Fibroblast of pulmonary artery (primary cell): ENCODE measurements around the gene DDX10.

Source experiments
- DNase-seq: peaks from one replicate; pipeline ENCODE4 v3.0.0-alpha.2; 2010; ENCODE audit warnings: low read depth
- H3K4me3 ChIP-seq: replicated peaks from 2 replicates; pipeline ENCODE4 v1.5.1; 2011; ENCODE audit warnings: low read depth, mild to moderate bottlenecking, control low read depth, low read length, moderate library complexity
- TF ChIP-seq, protein P1 (sequence below): IDR thresholded peaks from 2 replicates; pipeline ENCODE4 v1.5.1; 2011; ENCODE audit warnings: mild to moderate bottlenecking, control low read depth, low read length, inconsistent platforms; ENCODE audit errors: missing control alignments

Gene DDX10

DNA sequence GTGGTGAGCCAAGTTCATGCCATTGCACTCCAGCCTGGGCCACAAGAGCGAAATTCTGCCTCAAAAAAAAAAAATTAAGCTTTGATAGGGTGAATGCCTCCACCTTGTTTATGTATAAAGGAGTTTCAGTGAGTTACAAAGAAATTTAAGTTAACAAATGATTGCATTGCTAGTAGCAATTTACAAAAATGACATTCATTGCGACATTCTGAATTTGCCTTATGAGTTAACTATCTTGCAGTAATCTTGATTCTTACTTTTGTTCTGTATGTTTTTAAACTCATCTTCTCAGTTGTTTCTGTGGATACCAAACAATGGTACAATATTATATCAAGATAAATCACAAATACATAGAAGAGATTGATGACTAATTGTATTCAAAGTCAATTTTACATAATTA, 207.0 kb downstream of the DDX10 start:
- TF ChIP-seq, protein P1, sequence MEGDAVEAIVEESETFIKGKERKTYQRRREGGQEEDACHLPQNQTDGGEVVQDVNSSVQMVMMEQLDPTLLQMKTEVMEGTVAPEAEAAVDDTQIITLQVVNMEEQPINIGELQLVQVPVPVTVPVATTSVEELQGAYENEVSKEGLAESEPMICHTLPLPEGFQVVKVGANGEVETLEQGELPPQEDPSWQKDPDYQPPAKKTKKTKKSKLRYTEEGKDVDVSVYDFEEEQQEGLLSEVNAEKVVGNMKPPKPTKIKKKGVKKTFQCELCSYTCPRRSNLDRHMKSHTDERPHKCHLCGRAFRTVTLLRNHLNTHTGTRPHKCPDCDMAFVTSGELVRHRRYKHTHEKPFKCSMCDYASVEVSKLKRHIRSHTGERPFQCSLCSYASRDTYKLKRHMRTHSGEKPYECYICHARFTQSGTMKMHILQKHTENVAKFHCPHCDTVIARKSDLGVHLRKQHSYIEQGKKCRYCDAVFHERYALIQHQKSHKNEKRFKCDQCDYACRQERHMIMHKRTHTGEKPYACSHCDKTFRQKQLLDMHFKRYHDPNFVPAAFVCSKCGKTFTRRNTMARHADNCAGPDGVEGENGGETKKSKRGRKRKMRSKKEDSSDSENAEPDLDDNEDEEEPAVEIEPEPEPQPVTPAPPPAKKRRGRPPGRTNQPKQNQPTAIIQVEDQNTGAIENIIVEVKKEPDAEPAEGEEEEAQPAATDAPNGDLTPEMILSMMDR = no peak
- no peak for DNase-seq
- no peak overlapping the region for H3K4me3 ChIP-seq

DNA sequence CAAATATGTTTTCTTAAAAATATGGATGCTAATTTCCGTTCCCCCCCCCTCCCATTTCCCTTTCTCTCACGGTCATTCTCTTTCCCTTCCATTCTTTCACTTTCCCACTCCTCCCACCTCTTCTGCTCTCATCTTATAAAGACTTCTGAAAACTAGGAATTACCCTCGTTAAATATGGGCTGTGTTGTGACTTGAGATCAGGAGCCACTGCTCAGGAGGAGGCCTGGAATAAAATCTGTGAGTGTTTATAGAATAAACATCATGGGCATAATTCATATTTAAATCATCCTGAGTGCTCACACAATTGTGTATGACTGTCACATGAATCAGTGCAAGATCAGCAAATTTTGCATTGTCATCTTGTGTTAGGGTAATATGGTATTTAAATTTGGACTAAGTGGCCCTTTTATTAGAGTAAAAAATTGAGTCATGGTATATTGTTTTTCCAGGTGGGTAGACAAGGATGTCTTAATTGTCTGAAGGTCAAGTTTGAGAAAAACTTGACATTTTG, 208.0 kb downstream of the DDX10 start:
- DNase-seq = no peak
- TF ChIP-seq, protein P1 = no peak
- H3K4me3 ChIP-seq = no peak overlapping the region

DNA sequence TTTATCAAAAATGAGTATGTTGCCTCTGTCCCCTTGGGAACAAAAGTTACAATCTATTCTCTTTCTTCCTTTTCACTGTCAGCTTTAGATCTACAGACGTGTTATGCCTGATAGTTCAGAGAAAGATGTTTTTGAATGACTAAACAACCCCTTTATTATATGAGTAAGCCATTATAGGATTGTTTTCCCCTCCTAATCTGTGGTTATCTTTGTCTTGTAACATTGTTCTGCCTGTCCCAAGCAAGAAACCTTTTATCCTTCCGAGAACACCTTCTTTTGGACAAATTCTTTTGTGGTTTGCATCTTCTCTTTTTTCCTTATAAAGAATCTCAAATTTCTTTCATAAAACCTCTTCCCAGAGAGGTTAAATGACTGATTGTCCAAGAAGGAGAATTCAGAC, 208.4 kb downstream of the DDX10 start:
- DNase-seq = no peak
- TF ChIP-seq, protein P1 = no peak
- no peak overlapping the region for H3K4me3 ChIP-seq

DNA sequence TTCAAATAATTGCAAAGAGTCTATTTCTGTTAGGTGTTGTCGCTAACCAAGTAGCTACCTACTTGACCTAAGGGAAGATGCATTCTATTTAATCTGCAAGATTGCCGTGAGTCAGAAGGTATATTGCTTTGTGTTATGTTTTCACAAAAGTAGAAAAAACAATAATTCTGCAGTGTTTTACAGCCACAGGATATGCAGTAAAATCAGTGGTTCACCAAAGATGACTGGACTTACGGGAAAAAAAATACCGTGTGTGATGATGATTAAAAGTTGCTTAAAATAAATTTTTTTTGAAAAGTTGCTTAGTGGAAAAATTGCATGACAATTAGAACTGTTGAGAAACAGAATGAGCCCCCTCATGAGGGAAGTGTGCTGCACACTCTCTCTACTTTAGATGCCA, 209.1 kb downstream of the DDX10 start:
- TF ChIP-seq, protein P1 = no peak
- DNase-seq = no peak
- H3K4me3 ChIP-seq = no peak overlapping the region

DNA sequence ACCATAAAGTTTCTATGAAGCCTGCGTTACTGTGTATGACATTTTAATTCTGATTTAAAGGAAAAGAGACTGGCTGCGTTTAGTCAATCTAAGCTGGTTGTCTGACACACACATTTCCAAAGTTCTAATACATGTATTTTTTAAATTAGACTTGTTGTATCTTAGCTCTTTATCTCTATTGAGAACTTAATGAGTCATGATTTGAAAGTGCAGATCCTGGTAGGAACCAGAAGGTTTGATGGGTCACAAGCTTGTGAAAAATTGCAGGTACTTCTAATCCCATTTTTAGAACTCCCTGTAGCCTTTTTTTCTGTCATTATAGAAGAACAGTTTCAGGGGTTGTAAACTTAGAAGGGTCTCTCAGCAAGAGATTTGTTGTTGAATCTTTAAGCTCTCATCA, 210.3 kb downstream of the DDX10 start:
- H3K4me3 ChIP-seq = no peak overlapping the region
- TF ChIP-seq, protein P1 = no peak
- DNase-seq = no peak

DNA sequence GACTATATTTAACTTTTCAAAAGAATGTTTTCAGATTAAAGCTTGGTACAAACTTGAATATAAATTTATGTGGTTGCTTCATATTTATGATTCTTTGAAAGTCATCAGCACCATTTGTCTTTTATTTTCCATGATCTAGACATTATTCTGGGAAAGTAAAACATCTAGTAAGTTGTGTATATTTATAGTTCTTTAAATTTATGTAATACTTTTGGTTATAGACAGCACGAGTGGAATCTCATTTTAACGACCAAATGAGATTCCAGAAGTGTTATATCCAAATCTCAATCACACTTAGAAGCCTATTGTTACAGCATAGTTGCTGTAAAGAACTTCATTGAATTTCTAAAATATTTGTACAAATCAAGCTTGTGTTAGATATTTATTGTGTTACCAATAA, 212.3 kb downstream of the DDX10 start:
- DNase-seq = no peak
- TF ChIP-seq, protein P1 = no peak

DNA sequence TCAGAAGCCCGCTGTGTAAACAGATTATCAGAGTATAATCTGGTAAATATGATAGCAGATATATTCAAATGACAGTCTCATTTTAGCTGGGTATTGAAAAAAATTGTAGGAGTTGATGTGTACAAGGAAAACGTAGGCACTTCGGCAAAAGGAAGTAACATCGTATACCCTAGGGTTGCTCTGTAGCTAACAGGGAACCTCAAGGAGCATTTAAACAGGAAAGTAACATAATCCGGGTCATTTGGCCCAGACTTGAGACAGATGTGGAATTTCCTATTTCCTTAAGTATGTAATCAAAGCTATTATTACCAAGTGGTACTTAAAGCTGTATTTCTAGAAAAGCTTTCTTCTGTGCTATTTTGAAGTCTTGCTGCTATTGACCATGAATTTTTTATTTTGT, 215.6 kb downstream of the DDX10 start:
- DNase-seq = no peak
- no peak overlapping the region for H3K4me3 ChIP-seq
- TF ChIP-seq, protein P1 = no peak

More for the DNA sequence above, 212.3 kb downstream of the DDX10 start:
- no peak overlapping the region for H3K4me3 ChIP-seq
